ENCODE data around the gene FHIT. TPM values are rescaled to one million over a fixed set of nuclear protein-coding genes. Genes with fewer than 3 reads are reported as not detected.

The FHIT gene
- total RNA-seq, 4 donors from 2014 or later, result 4.6 to 6.1 (median 5.7) TPM

GRCh38 chr3:59820352-59820934 is 1430.8 kb downstream of the FHIT start:
- H3K4me3 ChIP-seq, result no peak overlapping the region
- H3K36me3 ChIP-seq, result no peaks in the 10 kb centered on the region
- no peak overlapping the region for H3K27ac ChIP-seq (replicated peaks in 1 of 4)
- H3K27me3 ChIP-seq, result no peaks in the 10 kb centered on the region
- no peaks in the 10 kb centered on the region for H3K9me3 ChIP-seq
- 89% methylated on average over 3 of the region's 3 CpGs for whole genome bisulfite sequencing
- DNase-seq (ENCODE audit: extremely low spot score), result peak; percentile 29
- TF ChIP-seq EP300 (IDR thresholded peaks at IDR 0.05) (no peak), POLR2A (IDR thresholded peaks at IDR 0.05; ENCODE audit: low read depth) (no peak), POLR2AphosphoS5 (IDR thresholded peaks at IDR 0.05) (no peak)
- TF ChIP-seq, protein P1, sequence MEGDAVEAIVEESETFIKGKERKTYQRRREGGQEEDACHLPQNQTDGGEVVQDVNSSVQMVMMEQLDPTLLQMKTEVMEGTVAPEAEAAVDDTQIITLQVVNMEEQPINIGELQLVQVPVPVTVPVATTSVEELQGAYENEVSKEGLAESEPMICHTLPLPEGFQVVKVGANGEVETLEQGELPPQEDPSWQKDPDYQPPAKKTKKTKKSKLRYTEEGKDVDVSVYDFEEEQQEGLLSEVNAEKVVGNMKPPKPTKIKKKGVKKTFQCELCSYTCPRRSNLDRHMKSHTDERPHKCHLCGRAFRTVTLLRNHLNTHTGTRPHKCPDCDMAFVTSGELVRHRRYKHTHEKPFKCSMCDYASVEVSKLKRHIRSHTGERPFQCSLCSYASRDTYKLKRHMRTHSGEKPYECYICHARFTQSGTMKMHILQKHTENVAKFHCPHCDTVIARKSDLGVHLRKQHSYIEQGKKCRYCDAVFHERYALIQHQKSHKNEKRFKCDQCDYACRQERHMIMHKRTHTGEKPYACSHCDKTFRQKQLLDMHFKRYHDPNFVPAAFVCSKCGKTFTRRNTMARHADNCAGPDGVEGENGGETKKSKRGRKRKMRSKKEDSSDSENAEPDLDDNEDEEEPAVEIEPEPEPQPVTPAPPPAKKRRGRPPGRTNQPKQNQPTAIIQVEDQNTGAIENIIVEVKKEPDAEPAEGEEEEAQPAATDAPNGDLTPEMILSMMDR (IDR thresholded peaks at IDR 0.05), result no peak
- peaks cover 14 to 23% (median 21%) of the 10 kb centered on the region in 4 donors for H3K4me1 ChIP-seq
- intact Hi-C loops (cut with DNase I), result no loop called here

GRCh38 chr3:59818919-59819300 is 1432.3 kb downstream of the FHIT start:
- no peaks in the 10 kb centered on the region for H3K36me3 ChIP-seq

GRCh38 chr3:59818033-59818918 is 1433.0 kb downstream of the FHIT start:
- no peaks in the 10 kb centered on the region for H3K27me3 ChIP-seq
- no peaks in the 10 kb centered on the region for H3K9me3 ChIP-seq
- peak; percentile 94 for DNase-seq (ENCODE audit: extremely low spot score)
- peak; percentile 41 to 64 for TF ChIP-seq POLR2AphosphoS5 (IDR thresholded peaks at IDR 0.05)
- TF ChIP-seq EP300 (IDR thresholded peaks at IDR 0.05), result no peak
- no peak for TF ChIP-seq POLR2A (IDR thresholded peaks at IDR 0.05; ENCODE audit: low read depth)
- H3K4me1 ChIP-seq, result peaks cover 14 to 29% (median 24%) of the 10 kb centered on the region in 4 donors
- H3K27ac ChIP-seq (replicated peaks in 1 of 4), result peak overlapping the region; percentile 59 to 74 (median 68)
- peak overlapping the region in 3 of 4 donors; percentile 2 to 12 (median 10) for H3K4me3 ChIP-seq
- intact Hi-C loops (cut with DNase I), result no loop called here
- 27% methylated on average over 16 of the region's 16 CpGs for WGBS
- no peaks in the 10 kb centered on the region for H3K36me3 ChIP-seq

More at GRCh38 chr3:59818919-59819300, 1432.3 kb downstream of the FHIT start:
- no peak for DNase-seq (ENCODE audit: extremely low spot score)
- Histone ChIP-seq H3K27me3 (no peaks in the 10 kb centered on the region), H3K4me1 (peaks cover 14 to 23% (median 21%) of the 10 kb centered on the region in 4 donors), H3K27ac (replicated peaks in 1 of 4) (peak overlapping the region; percentile 59 to 73 (median 62)), H3K4me3 (no peak overlapping the region), H3K9me3 (no peaks in the 10 kb centered on the region)
- TF ChIP-seq, protein P1 (IDR thresholded peaks at IDR 0.05), result no peak
- TF ChIP-seq POLR2AphosphoS5 (IDR thresholded peaks at IDR 0.05) (no peak), POLR2A (IDR thresholded peaks at IDR 0.05; ENCODE audit: low read depth) (no peak), EP300 (IDR thresholded peaks at IDR 0.05) (no peak)
- 63% methylated on average over 4 of the region's 4 CpGs for WGBS
- intact Hi-C loops (cut with DNase I), result no loop called here

GRCh38 chr3:59817511-59817910 is 1433.7 kb downstream of the FHIT start:
- Histone ChIP-seq H3K9me3 (no peaks in the 10 kb centered on the region), H3K4me3 (peak overlapping the region in 2 of 4 donors; percentile 10 to 12), H3K4me1 (peaks cover 17 to 37% (median 32%) of the 10 kb centered on the region in 4 donors), H3K27ac (replicated peaks in 1 of 4) (peak overlapping the region; percentile 59 to 74 (median 68)), H3K27me3 (no peaks in the 10 kb centered on the region), H3K36me3 (no peaks in the 10 kb centered on the region)
- TF ChIP-seq EP300 (IDR thresholded peaks at IDR 0.05) (no peak), POLR2A (IDR thresholded peaks at IDR 0.05; ENCODE audit: low read depth) (no peak), POLR2AphosphoS5 (IDR thresholded peaks at IDR 0.05) (no peak)
- TF ChIP-seq, protein P1 (IDR thresholded peaks at IDR 0.05), result no peak
- no peak for DNase-seq (ENCODE audit: extremely low spot score)
- WGBS, result 53% methylated on average over 4 of the region's 4 CpGs
- intact Hi-C loops (cut with DNase I), result no loop called here

DNA sequence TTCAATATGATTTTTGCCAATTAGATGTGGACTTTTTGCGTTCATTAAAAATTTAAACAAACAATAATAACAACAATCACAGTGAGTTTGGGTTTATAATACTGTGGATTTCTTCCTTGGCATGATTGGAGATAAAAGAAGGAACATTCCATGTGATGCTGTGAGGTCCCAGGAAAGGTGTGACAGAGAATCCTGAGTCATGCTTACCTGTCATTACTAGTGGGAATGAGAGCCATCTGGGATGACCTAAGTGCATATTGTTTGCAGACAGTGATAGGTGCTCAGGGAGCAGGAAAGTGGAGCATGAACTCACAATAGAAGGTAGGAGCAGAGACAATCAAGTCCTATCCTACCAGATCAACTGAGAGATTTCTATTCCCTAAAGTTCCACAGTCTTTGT is 1434.9 kb downstream of the FHIT start:
- TF ChIP-seq POLR2A (IDR thresholded peaks at IDR 0.05; ENCODE audit: low read depth), result no peak
- no peak for TF ChIP-seq EP300 (IDR thresholded peaks at IDR 0.05)
- TF ChIP-seq, protein P1 (IDR thresholded peaks at IDR 0.05), result no peak
- TF ChIP-seq POLR2AphosphoS5 (IDR thresholded peaks at IDR 0.05), result no peak
- H3K36me3 ChIP-seq, result no peaks in the 10 kb centered on the region
- no peaks in the 10 kb centered on the region for H3K9me3 ChIP-seq
- H3K27ac ChIP-seq (replicated peaks in 1 of 4), result no peak overlapping the region
- no peaks in the 10 kb centered on the region for H3K27me3 ChIP-seq
- 94% methylated on average over 1 of the region's 1 CpG for WGBS
- peaks cover 25 to 49% (median 43%) of the 10 kb centered on the region in 4 donors for H3K4me1 ChIP-seq
- intact Hi-C loops (cut with DNase I), result no loop called here
- no peak for DNase-seq (ENCODE audit: extremely low spot score)
- no peak overlapping the region for H3K4me3 ChIP-seq

All from esophagus muscularis mucosa (tissue), 4 donors.